Measurements from ENCODE around the gene CCDC57. TPM values are rescaled to one million over a fixed set of nuclear protein-coding genes. Genes with fewer than 3 reads are reported as not detected.

CCDC57 gene
- polyA plus RNA-seq, 1 donor (not counting 4 experiments of a cell fraction or from before 2014, with no cell fraction given), result 19.2 TPM

DNA sequence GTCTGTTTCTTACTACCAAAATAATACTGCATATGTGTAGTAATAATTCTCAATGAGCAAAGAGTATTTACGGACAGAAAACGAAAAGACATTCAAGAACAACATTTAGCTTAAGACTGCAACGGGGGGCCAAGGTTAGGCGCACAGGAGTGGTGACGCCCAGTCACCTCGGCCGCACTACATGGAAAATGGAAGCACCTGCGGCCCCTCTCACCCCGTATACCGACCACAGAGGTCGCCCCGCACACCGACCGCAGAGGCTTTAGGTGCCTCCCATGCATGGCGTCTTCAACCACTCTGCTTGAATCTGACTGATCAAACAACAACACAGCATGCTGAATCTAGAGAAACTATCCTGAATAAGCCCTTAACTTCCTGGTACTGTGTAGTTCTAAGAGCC, 26.4 kb downstream of the CCDC57 start:
- FAIRE-seq, result no peak
- H3K36me3 ChIP-seq (ENCODE audit: control insufficient read depth in 2 of 2, extremely low read depth in 1 of 2, insufficient read depth in 2 of 2, low read length in 2 of 2), result peaks cover 2 to 28% of the 10 kb centered on the region in 2 experiments

DNA sequence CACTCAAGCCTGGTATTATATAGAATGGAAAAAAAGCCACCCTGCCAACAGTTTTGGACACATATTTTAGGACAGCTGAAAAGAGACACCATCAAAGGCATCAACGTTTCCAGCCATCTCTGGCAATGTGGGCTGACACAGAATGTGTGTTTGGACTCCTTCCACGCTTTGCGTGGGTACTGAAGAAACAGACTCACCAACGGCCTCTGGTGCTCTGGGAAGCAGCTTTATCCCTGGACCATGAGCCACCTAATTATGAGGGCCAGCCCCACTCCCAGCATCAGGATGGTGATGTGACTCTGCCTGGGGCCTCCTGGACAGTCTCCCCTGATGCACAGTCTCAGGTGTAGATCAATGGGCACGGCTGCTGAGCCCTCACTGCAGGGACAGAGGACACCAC, 27.9 kb downstream of the CCDC57 start:
- H3K4me2 ChIP-seq (ENCODE audit: control insufficient read depth, extremely low read depth, insufficient read depth, low read depth, low read length), result no peak overlapping the region
- dilution Hi-C loops (cut with MboI; ENCODE audit: extremely low pct_ligation_motif_present, low sequenced_read_pairs), result no loop called here
- H2AFZ ChIP-seq (ENCODE audit: control insufficient read depth, low read length), result no peak overlapping the region
- no peak for DNase-seq (ENCODE audit: low read depth, low spot score)
- H4K20me1 ChIP-seq (ENCODE audit: control insufficient read depth, extremely low read depth, insufficient read depth, low read length), result no peaks in the 10 kb centered on the region
- no peaks in the 10 kb centered on the region for H3K79me2 ChIP-seq (ENCODE audit: control insufficient read depth, insufficient read depth, low read length)
- no peaks in the 10 kb centered on the region for H3K9me3 ChIP-seq (ENCODE audit: control insufficient read depth, low read depth, low read length)
- TF ChIP-seq, protein P1, sequence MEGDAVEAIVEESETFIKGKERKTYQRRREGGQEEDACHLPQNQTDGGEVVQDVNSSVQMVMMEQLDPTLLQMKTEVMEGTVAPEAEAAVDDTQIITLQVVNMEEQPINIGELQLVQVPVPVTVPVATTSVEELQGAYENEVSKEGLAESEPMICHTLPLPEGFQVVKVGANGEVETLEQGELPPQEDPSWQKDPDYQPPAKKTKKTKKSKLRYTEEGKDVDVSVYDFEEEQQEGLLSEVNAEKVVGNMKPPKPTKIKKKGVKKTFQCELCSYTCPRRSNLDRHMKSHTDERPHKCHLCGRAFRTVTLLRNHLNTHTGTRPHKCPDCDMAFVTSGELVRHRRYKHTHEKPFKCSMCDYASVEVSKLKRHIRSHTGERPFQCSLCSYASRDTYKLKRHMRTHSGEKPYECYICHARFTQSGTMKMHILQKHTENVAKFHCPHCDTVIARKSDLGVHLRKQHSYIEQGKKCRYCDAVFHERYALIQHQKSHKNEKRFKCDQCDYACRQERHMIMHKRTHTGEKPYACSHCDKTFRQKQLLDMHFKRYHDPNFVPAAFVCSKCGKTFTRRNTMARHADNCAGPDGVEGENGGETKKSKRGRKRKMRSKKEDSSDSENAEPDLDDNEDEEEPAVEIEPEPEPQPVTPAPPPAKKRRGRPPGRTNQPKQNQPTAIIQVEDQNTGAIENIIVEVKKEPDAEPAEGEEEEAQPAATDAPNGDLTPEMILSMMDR (optimal IDR thresholded peaks at IDR 0.05 in 1 of 3, IDR thresholded peaks at IDR 0.05 in 1 of 3, conservative IDR thresholded peaks at IDR 0.05 in 1 of 3; ENCODE audit: extremely low read depth in 1 of 3, insufficient read depth in 2 of 3, low read length in 3 of 3), result no peak
- no peak for TF ChIP-seq EZH2 (IDR thresholded peaks at IDR 0.05; ENCODE audit: low read length)
- no peaks in the 10 kb centered on the region for H3K4me1 ChIP-seq (ENCODE audit: control insufficient read depth, extremely low read depth, insufficient read depth, low read length)
- H3K27me3 ChIP-seq (ENCODE audit: control insufficient read depth, extremely low read depth, insufficient read depth, low read length), result no peaks in the 10 kb centered on the region
- no peak overlapping the region for H3K9ac ChIP-seq (ENCODE audit: control insufficient read depth, extremely low read depth, insufficient read depth, low read length)
- FAIRE-seq, result no peak
- peaks cover 2 to 28% of the 10 kb centered on the region in 2 experiments for H3K36me3 ChIP-seq (ENCODE audit: control insufficient read depth in 2 of 2, extremely low read depth in 1 of 2, insufficient read depth in 2 of 2, low read length in 2 of 2)
- peaks cover 3% of the 10 kb centered on the region for H3K9me1 ChIP-seq (ENCODE audit: control insufficient read depth, extremely low read depth, insufficient read depth, low read length)
- no peak overlapping the region for H3K4me3 ChIP-seq (ENCODE audit: control insufficient read depth in 2 of 3, extremely low read depth in 1 of 3, insufficient read depth in 2 of 3, low read depth in 1 of 3, low read length in 3 of 3)
- no peak overlapping the region for H3K27ac ChIP-seq (ENCODE audit: control insufficient read depth, insufficient read depth, low read length)

More for the DNA sequence above, 26.4 kb downstream of the CCDC57 start:
- Histone ChIP-seq H3K4me3 (ENCODE audit: control insufficient read depth in 2 of 3, extremely low read depth in 1 of 3, insufficient read depth in 2 of 3, low read depth in 1 of 3, low read length in 3 of 3) (no peak overlapping the region), H3K79me2 (ENCODE audit: control insufficient read depth, insufficient read depth, low read length) (no peaks in the 10 kb centered on the region), H3K27ac (ENCODE audit: control insufficient read depth, insufficient read depth, low read length) (no peak overlapping the region), H3K9ac (ENCODE audit: control insufficient read depth, extremely low read depth, insufficient read depth, low read length) (no peak overlapping the region), H2AFZ (ENCODE audit: control insufficient read depth, low read length) (no peak overlapping the region), H3K9me1 (ENCODE audit: control insufficient read depth, extremely low read depth, insufficient read depth, low read length) (peaks cover 3% of the 10 kb centered on the region), H3K27me3 (ENCODE audit: control insufficient read depth, extremely low read depth, insufficient read depth, low read length) (no peaks in the 10 kb centered on the region), H3K9me3 (ENCODE audit: control insufficient read depth, low read depth, low read length) (no peaks in the 10 kb centered on the region), H4K20me1 (ENCODE audit: control insufficient read depth, extremely low read depth, insufficient read depth, low read length) (no peaks in the 10 kb centered on the region), H3K4me1 (ENCODE audit: control insufficient read depth, extremely low read depth, insufficient read depth, low read length) (no peaks in the 10 kb centered on the region), H3K4me2 (ENCODE audit: control insufficient read depth, extremely low read depth, insufficient read depth, low read depth, low read length) (no peak overlapping the region)
- TF ChIP-seq, protein P1 (optimal IDR thresholded peaks at IDR 0.05 in 1 of 3, IDR thresholded peaks at IDR 0.05 in 1 of 3, conservative IDR thresholded peaks at IDR 0.05 in 1 of 3; ENCODE audit: extremely low read depth in 1 of 3, insufficient read depth in 2 of 3, low read length in 3 of 3), result no peak
- TF ChIP-seq EZH2 (IDR thresholded peaks at IDR 0.05; ENCODE audit: low read length), result no peak
- dilution Hi-C loops (cut with MboI; ENCODE audit: extremely low pct_ligation_motif_present, low sequenced_read_pairs), result no loop called here
- no peak for DNase-seq (ENCODE audit: low read depth, low spot score)

Measured in keratinocyte (primary cell).